ENCODE data around the gene PIWIL1.

Gene PIWIL1

DNA sequence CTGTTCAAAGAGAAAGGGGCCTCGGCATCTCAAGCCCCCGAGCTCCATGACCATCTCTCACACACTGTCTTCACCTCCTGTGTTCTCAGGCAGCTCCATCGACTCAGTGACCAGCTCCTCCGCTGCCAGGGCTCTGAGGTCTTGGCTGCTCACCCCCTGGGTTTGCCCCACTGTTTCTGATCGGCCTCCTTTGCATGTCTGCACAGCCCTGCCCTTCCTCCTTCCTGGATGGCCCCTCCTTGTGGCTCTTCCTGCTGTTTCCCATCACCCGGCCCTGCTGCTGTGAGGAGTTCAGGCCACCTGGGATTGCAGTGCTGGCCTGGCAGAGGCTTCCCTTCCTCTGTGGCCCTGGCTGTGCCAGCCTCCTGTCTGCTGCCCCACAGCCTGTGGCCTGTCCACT lies 38.1 kb upstream of the PIWIL1 start:
- no peak overlapping the region for H3K4me3 ChIP-seq (ENCODE audit: low read depth, low read length)
- TF ChIP-seq POLR2A (IDR thresholded peaks at IDR 0.05; ENCODE audit: extremely low read depth, insufficient read length) (no peak), MYC (IDR thresholded peaks at IDR 0.05; ENCODE audit: low read depth, low read length) (no peak)
- TF ChIP-seq, protein P1, sequence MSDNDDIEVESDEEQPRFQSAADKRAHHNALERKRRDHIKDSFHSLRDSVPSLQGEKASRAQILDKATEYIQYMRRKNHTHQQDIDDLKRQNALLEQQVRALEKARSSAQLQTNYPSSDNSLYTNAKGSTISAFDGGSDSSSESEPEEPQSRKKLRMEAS (IDR thresholded peaks at IDR 0.05; ENCODE audit: low read depth, low read length) = no peak
- TF ChIP-seq, protein P2, sequence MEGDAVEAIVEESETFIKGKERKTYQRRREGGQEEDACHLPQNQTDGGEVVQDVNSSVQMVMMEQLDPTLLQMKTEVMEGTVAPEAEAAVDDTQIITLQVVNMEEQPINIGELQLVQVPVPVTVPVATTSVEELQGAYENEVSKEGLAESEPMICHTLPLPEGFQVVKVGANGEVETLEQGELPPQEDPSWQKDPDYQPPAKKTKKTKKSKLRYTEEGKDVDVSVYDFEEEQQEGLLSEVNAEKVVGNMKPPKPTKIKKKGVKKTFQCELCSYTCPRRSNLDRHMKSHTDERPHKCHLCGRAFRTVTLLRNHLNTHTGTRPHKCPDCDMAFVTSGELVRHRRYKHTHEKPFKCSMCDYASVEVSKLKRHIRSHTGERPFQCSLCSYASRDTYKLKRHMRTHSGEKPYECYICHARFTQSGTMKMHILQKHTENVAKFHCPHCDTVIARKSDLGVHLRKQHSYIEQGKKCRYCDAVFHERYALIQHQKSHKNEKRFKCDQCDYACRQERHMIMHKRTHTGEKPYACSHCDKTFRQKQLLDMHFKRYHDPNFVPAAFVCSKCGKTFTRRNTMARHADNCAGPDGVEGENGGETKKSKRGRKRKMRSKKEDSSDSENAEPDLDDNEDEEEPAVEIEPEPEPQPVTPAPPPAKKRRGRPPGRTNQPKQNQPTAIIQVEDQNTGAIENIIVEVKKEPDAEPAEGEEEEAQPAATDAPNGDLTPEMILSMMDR (IDR thresholded peaks at IDR 0.05; ENCODE audit: low read depth, low read length) = no peak
- DNase-seq (ENCODE audit: low read depth) = no peak

DNA sequence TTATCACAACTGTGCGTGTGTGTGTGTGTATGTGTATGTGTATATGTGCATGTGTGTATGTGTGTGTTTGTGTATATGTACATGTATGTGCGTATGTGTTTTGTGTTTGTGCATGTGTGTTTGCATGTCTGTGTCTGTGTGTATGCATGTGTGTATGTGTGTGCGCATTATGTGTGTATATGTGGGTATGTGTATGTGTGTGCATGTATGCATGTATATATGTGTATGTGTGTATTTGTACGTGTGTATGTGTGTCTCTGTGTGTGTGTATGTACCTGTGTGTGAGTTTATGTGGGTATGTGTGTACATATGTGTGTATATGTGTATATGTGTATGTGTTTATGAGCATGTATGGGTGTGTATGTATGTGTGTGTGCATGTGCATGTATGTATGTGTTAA lies 37.6 kb upstream of the PIWIL1 start:
- TF ChIP-seq, protein P2 (IDR thresholded peaks at IDR 0.05; ENCODE audit: low read depth, low read length) = no peak
- TF ChIP-seq MYC (IDR thresholded peaks at IDR 0.05; ENCODE audit: low read depth, low read length) = no peak
- no peak for TF ChIP-seq POLR2A (IDR thresholded peaks at IDR 0.05; ENCODE audit: extremely low read depth, insufficient read length)
- TF ChIP-seq, protein P1 (IDR thresholded peaks at IDR 0.05; ENCODE audit: low read depth, low read length) = no peak
- DNase-seq (ENCODE audit: low read depth) = no peak
- no peak overlapping the region for H3K4me3 ChIP-seq (ENCODE audit: low read depth, low read length)

DNA sequence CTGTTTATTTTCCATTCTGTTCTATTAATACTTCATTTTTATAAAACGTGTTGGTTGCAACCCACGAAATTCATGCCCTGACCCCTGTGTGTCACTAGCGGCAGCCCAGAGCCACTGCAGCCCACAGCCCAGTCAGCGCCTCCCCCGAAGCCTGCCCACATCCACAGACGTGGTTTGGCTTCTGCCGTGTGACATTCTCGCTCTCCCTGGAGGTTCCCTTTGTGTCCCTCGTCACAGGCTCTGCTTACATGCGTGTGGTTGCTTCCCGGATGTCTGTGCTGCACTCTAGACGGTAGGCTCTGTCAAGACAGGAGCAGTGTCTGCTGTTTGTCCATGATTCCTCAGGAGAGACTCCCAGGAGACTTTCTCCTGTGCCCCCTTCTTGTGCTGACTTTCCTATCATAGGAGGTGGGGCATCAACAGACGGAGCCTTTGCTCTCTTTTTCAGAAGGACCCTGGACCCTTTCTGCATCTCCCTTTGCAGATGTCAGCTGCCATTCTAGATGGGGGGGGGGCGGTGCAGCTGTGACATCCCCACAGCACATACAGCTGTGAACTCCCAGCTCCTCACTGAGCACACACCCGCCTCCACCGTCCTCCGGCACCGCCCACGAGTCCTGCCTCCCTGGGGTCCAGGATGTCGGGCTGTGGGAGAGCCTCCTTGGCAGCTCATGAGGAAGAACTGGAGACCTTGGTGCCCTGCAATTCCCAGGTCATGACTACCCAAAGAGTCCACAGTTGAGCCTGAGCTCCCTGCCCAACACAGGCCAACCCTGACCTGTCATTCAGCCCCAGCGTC lies 36.8 kb upstream of the PIWIL1 start:
- DNase-seq (ENCODE audit: low read depth) = no peak
- H3K4me3 ChIP-seq (ENCODE audit: low read depth, low read length) = no peak overlapping the region
- TF ChIP-seq, protein P1 (IDR thresholded peaks at IDR 0.05; ENCODE audit: low read depth, low read length) = no peak
- TF ChIP-seq POLR2A (IDR thresholded peaks at IDR 0.05; ENCODE audit: extremely low read depth, insufficient read length) = no peak
- TF ChIP-seq, protein P2 (IDR thresholded peaks at IDR 0.05; ENCODE audit: low read depth, low read length) = no peak
- TF ChIP-seq MYC (IDR thresholded peaks at IDR 0.05; ENCODE audit: low read depth, low read length) = no peak

DNA sequence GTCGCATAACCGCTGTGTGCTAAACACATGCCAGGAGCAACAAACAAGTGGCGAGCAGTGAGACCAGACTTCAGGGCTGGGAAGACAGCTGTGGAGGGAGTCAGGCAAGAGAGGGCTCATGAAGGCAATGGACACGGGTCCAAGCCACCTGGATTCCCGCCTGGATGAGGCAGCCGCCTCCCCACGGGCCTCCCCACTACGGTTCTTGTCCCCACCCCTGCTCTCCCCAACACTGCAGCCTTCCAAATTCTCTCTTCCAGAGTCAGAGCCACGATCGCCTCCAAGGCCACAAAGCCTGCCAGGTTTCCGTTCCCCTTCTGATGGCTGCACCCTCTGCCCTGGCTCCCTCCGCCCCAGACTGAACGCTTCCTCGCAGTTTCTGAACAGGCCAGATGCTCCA lies 36.1 kb upstream of the PIWIL1 start:
- no peak overlapping the region for H3K4me3 ChIP-seq (ENCODE audit: low read depth, low read length)
- TF ChIP-seq MYC (IDR thresholded peaks at IDR 0.05; ENCODE audit: low read depth, low read length) (no peak), POLR2A (IDR thresholded peaks at IDR 0.05; ENCODE audit: extremely low read depth, insufficient read length) (no peak)
- TF ChIP-seq, protein P1 (IDR thresholded peaks at IDR 0.05; ENCODE audit: low read depth, low read length) = no peak
- TF ChIP-seq, protein P2 (IDR thresholded peaks at IDR 0.05; ENCODE audit: low read depth, low read length) = no peak
- no peak for DNase-seq (ENCODE audit: low read depth)

DNA sequence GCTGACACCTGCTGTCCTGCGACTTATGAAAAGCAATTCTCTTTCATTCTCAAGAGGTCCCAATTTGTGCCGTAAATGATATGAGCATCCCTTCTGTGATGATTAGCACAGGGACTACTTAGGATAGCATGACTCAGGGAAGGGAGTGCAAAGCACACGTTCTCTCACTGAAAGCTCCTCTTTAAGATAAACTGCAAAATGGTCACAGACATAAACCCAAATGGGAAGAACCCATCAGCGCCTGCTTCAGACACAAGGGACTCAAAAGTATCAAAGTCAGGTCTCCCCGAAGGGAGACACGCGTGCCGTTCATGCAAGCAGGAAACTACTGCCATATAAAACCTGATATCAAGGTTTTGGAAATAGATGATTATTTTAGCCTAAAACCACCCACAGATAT lies 33.9 kb upstream of the PIWIL1 start:
- no peak overlapping the region for H3K4me3 ChIP-seq (ENCODE audit: low read depth, low read length)
- TF ChIP-seq POLR2A (IDR thresholded peaks at IDR 0.05; ENCODE audit: extremely low read depth, insufficient read length) (no peak), MYC (IDR thresholded peaks at IDR 0.05; ENCODE audit: low read depth, low read length) (no peak)
- TF ChIP-seq, protein P2 (IDR thresholded peaks at IDR 0.05; ENCODE audit: low read depth, low read length) = no peak
- TF ChIP-seq, protein P1 (IDR thresholded peaks at IDR 0.05; ENCODE audit: low read depth, low read length) = no peak
- DNase-seq (ENCODE audit: low read depth) = no peak

All from NB4 (cell line).